Vagina (tissue), 2 donors: ENCODE results near the gene OR2A14. TPM values are rescaled to one million over a fixed set of nuclear protein-coding genes. Genes with fewer than 3 reads are reported as not detected.
"Not testable (repeated sequence)": the region's sequence is repeated elsewhere in the genome, so short reads cannot be mapped to it uniquely, and the experiment has no call there.

Source experiments
- DNase-seq, 2 donors: peaks; one replicate each; pipeline ENCODE4 v3.0.0-alpha.2; 2017; ENCODE audit errors: extremely low spot score in 2 of 2
- H3K27ac ChIP-seq: fragments of 200-600 bp; sonication (generic); one replicate; pipeline ENCODE4 v1.5.1; 2019
- H3K27me3 ChIP-seq: fragments of 200-600 bp; sonication (generic); one replicate; pipeline ENCODE4 v1.5.1; 2019
- H3K36me3 ChIP-seq, 2 donors: fragments of 200-600 bp; sonication (generic); one replicate each; pipeline ENCODE4 v1.5.1; 2017 to 2019
- H3K4me1 ChIP-seq: fragments of 200-600 bp; sonication (generic); one replicate; pipeline ENCODE4 v1.5.1; 2019
- H3K4me3 ChIP-seq, 2 donors: fragments of 200-600 bp; sonication (generic); 1 replicate in 1 of 2; 2 replicates in 1 of 2; pipeline ENCODE4 v1.5.1; 2016 to 2019
- H3K9me3 ChIP-seq: fragments of 200-600 bp; sonication (generic); one replicate; pipeline ENCODE4 v1.5.1; 2019
- POLR2A ChIP-seq, 2 donors: fragments of 450-650 bp; IDR thresholded peaks; one replicate each; pipeline ENCODE4 v1.6.1; 2017; ENCODE audit warnings: antibody characterized with exemption in 2 of 2, mild to moderate bottlenecking in 2 of 2, moderate library complexity in 2 of 2
- POLR2AphosphoS5 ChIP-seq, 2 donors: sonication (generic); formaldehyde crosslinking; IDR thresholded peaks; one replicate each; pipeline ENCODE4 v1.9.0; 2017; ENCODE audit warnings: antibody characterized with exemption in 2 of 2, mild to moderate bottlenecking in 2 of 2, low read depth in 1 of 2; ENCODE audit not compliant: insufficient read depth in 1 of 2
- intact Hi-C: fragments of 100-400 bp; cut with DNase I; formaldehyde crosslinking; loops from one replicate; pipeline ENCODE4 v1.15.1; 2023
- total RNA-seq: library from RNA; depleted of rRNA; stranded (reverse); fragments of >200 nt; gene quantifications from one replicate; pipeline ENCODE4 v1.2.3, GENCODE V29; 2016
- TF ChIP-seq, protein P1 (sequence below), 3 experiments: fragments of 450-650 bp in 2 of 3; fragments of 200-600 bp in 1 of 3; sonication (generic) in 1 of 3; IDR thresholded peaks; one replicate each; pipeline ENCODE4 v1.5.1; 2017 to 2019; ENCODE audit warnings: antibody characterized with exemption in 3 of 3, mild to moderate bottlenecking in 2 of 3, moderate library complexity in 2 of 3

OR2A14 gene
- total RNA-seq, 1 donor from 2014 or later, result not detected

DNA sequence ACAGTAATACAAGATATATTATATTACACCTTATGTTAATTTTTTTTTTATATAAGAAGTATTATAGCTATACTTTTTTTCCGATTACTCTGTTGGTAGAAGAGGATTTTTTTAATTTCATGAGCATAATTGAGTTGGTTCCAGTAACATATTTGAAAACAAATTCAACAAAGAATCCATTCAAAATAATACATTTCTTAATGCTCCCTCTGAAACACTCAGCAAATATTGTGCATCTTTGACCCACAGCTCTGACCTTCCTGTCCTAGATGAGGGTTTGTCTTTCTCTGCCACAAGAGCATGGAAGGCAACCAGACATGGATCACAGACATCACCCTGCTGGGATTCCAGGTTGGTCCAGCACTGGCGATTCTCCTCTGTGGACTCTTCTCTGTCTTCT lies 13.7 kb upstream of the OR2A14 start, which contains the start of gene OR2A2:
OR2A2 (plus strand) TSS at position 301 of the 400 bp plus-strand sequence; CDS start at position 301, 0 bp downstream.
- no peaks in the 10 kb centered on the region for H3K36me3 ChIP-seq
- H3K27me3 ChIP-seq, result no peaks in the 10 kb centered on the region
- no peak for DNase-seq
- no peaks in the 10 kb centered on the region for H3K4me1 ChIP-seq
- H3K9me3 ChIP-seq, result no peaks in the 10 kb centered on the region
- intact Hi-C loops, result no loop called here
- TF ChIP-seq, protein P1, sequence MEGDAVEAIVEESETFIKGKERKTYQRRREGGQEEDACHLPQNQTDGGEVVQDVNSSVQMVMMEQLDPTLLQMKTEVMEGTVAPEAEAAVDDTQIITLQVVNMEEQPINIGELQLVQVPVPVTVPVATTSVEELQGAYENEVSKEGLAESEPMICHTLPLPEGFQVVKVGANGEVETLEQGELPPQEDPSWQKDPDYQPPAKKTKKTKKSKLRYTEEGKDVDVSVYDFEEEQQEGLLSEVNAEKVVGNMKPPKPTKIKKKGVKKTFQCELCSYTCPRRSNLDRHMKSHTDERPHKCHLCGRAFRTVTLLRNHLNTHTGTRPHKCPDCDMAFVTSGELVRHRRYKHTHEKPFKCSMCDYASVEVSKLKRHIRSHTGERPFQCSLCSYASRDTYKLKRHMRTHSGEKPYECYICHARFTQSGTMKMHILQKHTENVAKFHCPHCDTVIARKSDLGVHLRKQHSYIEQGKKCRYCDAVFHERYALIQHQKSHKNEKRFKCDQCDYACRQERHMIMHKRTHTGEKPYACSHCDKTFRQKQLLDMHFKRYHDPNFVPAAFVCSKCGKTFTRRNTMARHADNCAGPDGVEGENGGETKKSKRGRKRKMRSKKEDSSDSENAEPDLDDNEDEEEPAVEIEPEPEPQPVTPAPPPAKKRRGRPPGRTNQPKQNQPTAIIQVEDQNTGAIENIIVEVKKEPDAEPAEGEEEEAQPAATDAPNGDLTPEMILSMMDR (IDR thresholded peaks at IDR 0.05), result no peak
- TF ChIP-seq POLR2A (IDR thresholded peaks at IDR 0.05) (no peak), POLR2AphosphoS5 (IDR thresholded peaks at IDR 0.05; ENCODE audit: insufficient read depth in 1 of 2, low read depth in 1 of 2) (no peak)
- H3K4me3 ChIP-seq, result no peak within 1 kb of the TSS
- H3K27ac ChIP-seq, result no peak within 1 kb of the TSS

DNA sequence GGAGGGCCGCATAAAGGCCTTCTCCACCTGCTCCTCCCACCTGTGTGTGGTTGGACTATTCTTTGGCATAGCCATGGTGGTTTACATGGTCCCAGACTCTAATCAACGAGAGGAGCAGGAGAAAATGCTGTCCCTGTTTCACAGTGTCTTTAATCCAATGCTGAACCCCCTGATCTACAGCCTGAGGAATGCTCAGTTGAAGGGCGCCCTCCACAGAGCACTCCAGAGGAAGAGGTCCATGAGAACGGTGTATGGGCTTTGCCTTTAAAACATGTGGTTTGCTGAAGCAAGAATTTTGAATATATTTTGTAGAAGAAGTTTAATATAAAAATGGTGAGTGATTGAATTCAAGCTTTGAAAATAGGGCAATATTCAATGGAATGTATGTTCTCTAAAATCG lies 12.7 kb upstream of the OR2A14 start:
- no peaks in the 10 kb centered on the region for H3K27me3 ChIP-seq
- intact Hi-C loops, result no loop called here
- no peaks in the 10 kb centered on the region for H3K36me3 ChIP-seq
- H3K9me3 ChIP-seq, result no peaks in the 10 kb centered on the region
- DNase-seq, result no peak
- H3K4me3 ChIP-seq, result no peak overlapping the region
- TF ChIP-seq POLR2AphosphoS5 (IDR thresholded peaks at IDR 0.05; ENCODE audit: insufficient read depth in 1 of 2, low read depth in 1 of 2), result no peak
- no peak for TF ChIP-seq POLR2A (IDR thresholded peaks at IDR 0.05)
- TF ChIP-seq, protein P1 (IDR thresholded peaks at IDR 0.05), result no peak
- no peak overlapping the region for H3K27ac ChIP-seq
- H3K4me1 ChIP-seq, result no peaks in the 10 kb centered on the region

DNA sequence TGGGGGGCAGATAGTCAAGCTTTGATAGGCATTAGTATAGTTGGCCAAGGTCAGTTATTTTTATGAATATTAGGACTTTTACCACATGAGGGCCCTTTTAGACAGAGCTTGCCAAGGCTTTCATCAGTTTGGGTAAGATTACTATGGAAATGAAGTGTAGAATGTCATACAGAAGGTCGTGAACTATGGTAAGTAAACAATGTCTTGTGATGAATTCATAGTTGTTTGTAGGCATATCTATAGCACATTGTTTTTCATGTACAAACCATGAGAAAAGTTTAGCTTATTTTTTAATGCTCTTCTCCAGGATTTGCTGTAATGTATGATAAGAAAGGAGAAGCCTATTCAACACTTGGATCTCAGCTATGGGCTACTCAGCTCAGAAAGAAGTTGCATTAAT lies 9.3 kb upstream of the OR2A14 start:
- no peak overlapping the region for H3K4me3 ChIP-seq
- no peaks in the 10 kb centered on the region for H3K27me3 ChIP-seq
- no peak overlapping the region for H3K27ac ChIP-seq
- H3K36me3 ChIP-seq, result no peaks in the 10 kb centered on the region
- no peak for DNase-seq
- intact Hi-C loops, result no loop called here
- H3K9me3 ChIP-seq, result no peaks in the 10 kb centered on the region
- TF ChIP-seq POLR2AphosphoS5 (IDR thresholded peaks at IDR 0.05; ENCODE audit: insufficient read depth in 1 of 2, low read depth in 1 of 2), result no peak
- TF ChIP-seq POLR2A (IDR thresholded peaks at IDR 0.05), result no peak
- TF ChIP-seq, protein P1 (IDR thresholded peaks at IDR 0.05), result no peak
- no peaks in the 10 kb centered on the region for H3K4me1 ChIP-seq

DNA sequence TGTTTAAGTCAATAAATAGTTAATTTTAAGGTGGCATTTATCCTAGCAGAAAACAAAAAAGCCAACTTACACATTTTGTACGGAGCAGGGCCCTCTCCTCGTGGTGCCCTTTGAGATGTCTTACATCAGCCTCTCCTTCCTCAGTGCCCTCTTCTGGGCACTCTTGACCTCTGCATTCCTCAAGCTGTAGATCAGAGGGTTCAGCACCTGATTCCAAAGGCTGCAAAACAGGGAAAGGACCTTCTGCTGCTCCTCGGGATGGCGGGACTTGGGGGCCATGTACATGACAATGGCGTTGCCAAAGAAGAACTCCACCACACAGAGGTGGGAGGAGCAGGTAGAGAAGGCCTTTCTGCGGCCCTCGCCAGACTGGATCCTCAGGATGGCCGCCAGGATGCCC lies 4.6 kb upstream of the OR2A14 start:
- no peak overlapping the region for H3K27ac ChIP-seq
- no peaks in the 10 kb centered on the region for H3K4me1 ChIP-seq
- H3K9me3 ChIP-seq, result no peaks in the 10 kb centered on the region
- DNase-seq, result no peak
- H3K4me3 ChIP-seq, result no peak overlapping the region
- TF ChIP-seq POLR2AphosphoS5 (IDR thresholded peaks at IDR 0.05; ENCODE audit: insufficient read depth in 1 of 2, low read depth in 1 of 2) (no peak), POLR2A (IDR thresholded peaks at IDR 0.05) (no peak)
- TF ChIP-seq, protein P1 (IDR thresholded peaks at IDR 0.05), result no peak
- no peaks in the 10 kb centered on the region for H3K27me3 ChIP-seq
- intact Hi-C loops, result no loop called here
- H3K36me3 ChIP-seq, result no peaks in the 10 kb centered on the region

DNA sequence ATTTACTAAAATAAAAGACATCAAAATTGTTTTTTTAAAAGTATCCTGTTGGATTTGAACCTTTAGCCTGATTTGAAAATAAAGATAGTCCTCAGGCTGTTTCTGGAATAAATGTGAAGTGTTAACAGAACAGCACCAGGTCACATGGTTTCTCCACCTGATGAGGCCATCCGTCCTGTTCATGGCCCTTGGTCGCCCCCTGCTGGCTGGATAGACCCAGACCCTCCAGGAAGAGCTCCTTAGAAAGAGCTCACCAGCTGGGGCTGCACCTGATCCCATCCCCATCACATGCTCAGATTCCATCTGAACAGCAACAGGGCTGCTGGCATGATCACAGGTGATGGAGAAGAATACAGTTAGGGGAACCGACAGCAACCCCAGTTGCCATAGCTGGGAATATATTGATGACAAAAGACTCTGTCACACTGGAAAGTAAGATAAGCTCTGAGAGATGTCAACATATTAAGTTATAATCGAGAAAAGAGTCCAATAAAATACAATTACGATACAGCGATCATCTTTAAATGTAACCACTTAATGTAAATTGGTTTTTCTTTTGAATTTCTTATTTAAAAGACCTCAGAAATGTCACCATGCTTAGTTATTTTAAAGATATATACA lies 4.8 kb downstream of the OR2A14 start:
- no peaks in the 10 kb centered on the region for H3K9me3 ChIP-seq
- H3K4me3 ChIP-seq, result no peak overlapping the region
- intact Hi-C loops, result no loop called here
- H3K36me3 ChIP-seq, result no peaks in the 10 kb centered on the region
- no peaks in the 10 kb centered on the region for H3K4me1 ChIP-seq
- no peaks in the 10 kb centered on the region for H3K27me3 ChIP-seq
- TF ChIP-seq POLR2A (IDR thresholded peaks at IDR 0.05), result no peak
- no peak for TF ChIP-seq POLR2AphosphoS5 (IDR thresholded peaks at IDR 0.05; ENCODE audit: insufficient read depth in 1 of 2, low read depth in 1 of 2)
- TF ChIP-seq, protein P1 (IDR thresholded peaks at IDR 0.05), result peak; percentile 67 to 80 (median 67)
- H3K27ac ChIP-seq, result no peak overlapping the region
- DNase-seq, result no peak

DNA sequence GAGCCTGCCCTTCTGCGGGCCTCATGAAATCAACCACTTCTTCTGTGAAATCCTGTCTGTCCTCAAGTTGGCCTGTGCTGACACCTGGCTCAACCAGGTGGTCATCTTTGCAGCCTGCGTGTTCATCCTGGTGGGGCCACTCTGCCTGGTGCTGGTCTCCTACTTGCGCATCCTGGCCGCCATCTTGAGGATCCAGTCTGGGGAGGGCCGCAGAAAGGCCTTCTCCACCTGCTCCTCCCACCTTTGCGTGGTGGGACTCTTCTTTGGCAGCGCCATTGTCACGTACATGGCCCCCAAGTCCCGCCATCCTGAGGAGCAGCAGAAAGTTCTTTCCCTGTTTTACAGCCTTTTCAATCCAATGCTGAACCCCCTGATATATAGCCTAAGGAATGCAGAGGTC lies 6.6 kb downstream of the OR2A14 start:
- H3K27me3 ChIP-seq, H3K4me3 ChIP-seq, H3K36me3 ChIP-seq, intact Hi-C loops, H3K9me3 ChIP-seq, DNase-seq, H3K4me1 ChIP-seq, H3K27ac ChIP-seq: not testable (repeated sequence)
